HL-60 (cell line): ENCODE results near the gene NGFR.
A peak's percentile ranks its signal among the peaks of the same experiment; 100 is the strongest.

ENCODE experiments used
- DNase-seq, 2 experiments: peaks; one replicate each; pipeline ENCODE4 v3.0.0-alpha.2; 2010 to 2020; ENCODE audit warnings: low read depth in 1 of 2, low spot score in 1 of 2
- H3K27ac ChIP-seq: fragments of 250-450 bp; sonication (Bioruptor Pico); replicated peaks from 2 replicates; pipeline ENCODE4 v1.5.1; 2020; ENCODE audit warnings: mild to moderate bottlenecking, moderate library complexity
- H3K27me3 ChIP-seq: fragments of 250-450 bp; sonication (Bioruptor Pico); 2 replicates; pipeline ENCODE4 v1.5.1; 2021; ENCODE audit warnings: mild to moderate bottlenecking, moderate library complexity; ENCODE audit not compliant: insufficient read depth, poor library complexity, severe bottlenecking
- H3K4me3 ChIP-seq: replicated peaks from 2 replicates; pipeline ENCODE4 v1.5.1; 2011; ENCODE audit warnings: mild to moderate bottlenecking, control low read depth, low read length; ENCODE audit not compliant: insufficient read depth
- GABPA ChIP-seq: IDR thresholded peaks from 2 replicates; pipeline ENCODE4 v1.6.1; 2012; ENCODE audit warnings: low read depth
- POLR2AphosphoS5 ChIP-seq: IDR thresholded peaks from 2 replicates; pipeline ENCODE4 v1.6.1; 2012; ENCODE audit warnings: low read depth
- SPI1 ChIP-seq: IDR thresholded peaks from 2 replicates; pipeline ENCODE4 v1.6.1; 2012; ENCODE audit warnings: low read depth, mild to moderate bottlenecking, borderline replicate concordance
- TF ChIP-seq, protein P1 (sequence below): IDR thresholded peaks from one replicate; pipeline ENCODE4 v1.5.1; 2011; ENCODE audit warnings: low read length, control low read depth, inconsistent platforms; ENCODE audit not compliant: insufficient read depth
- TF ChIP-seq, protein P2 (sequence below): IDR thresholded peaks from 2 replicates; pipeline ENCODE4 v1.6.1; 2012; ENCODE audit warnings: low read depth; ENCODE audit not compliant: insufficient replicate concordance

The NGFR gene

GRCh38 chr17:49480836-49481615 lies 14.1 kb upstream of the NGFR start:
- TF ChIP-seq, protein P1, sequence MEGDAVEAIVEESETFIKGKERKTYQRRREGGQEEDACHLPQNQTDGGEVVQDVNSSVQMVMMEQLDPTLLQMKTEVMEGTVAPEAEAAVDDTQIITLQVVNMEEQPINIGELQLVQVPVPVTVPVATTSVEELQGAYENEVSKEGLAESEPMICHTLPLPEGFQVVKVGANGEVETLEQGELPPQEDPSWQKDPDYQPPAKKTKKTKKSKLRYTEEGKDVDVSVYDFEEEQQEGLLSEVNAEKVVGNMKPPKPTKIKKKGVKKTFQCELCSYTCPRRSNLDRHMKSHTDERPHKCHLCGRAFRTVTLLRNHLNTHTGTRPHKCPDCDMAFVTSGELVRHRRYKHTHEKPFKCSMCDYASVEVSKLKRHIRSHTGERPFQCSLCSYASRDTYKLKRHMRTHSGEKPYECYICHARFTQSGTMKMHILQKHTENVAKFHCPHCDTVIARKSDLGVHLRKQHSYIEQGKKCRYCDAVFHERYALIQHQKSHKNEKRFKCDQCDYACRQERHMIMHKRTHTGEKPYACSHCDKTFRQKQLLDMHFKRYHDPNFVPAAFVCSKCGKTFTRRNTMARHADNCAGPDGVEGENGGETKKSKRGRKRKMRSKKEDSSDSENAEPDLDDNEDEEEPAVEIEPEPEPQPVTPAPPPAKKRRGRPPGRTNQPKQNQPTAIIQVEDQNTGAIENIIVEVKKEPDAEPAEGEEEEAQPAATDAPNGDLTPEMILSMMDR = no peak
- Histone ChIP-seq H3K4me3 (no peak overlapping the region), H3K27ac (no peak overlapping the region), H3K27me3 (peaks cover 16% of the 10 kb centered on the region)
- DNase-seq = no peak

GRCh38 chr17:49482144-49482817 lies 12.8 kb upstream of the NGFR start:
- TF ChIP-seq POLR2AphosphoS5 = no peak
- TF ChIP-seq SPI1 = no peak
- no peak for TF ChIP-seq GABPA
- TF ChIP-seq, protein P2, sequence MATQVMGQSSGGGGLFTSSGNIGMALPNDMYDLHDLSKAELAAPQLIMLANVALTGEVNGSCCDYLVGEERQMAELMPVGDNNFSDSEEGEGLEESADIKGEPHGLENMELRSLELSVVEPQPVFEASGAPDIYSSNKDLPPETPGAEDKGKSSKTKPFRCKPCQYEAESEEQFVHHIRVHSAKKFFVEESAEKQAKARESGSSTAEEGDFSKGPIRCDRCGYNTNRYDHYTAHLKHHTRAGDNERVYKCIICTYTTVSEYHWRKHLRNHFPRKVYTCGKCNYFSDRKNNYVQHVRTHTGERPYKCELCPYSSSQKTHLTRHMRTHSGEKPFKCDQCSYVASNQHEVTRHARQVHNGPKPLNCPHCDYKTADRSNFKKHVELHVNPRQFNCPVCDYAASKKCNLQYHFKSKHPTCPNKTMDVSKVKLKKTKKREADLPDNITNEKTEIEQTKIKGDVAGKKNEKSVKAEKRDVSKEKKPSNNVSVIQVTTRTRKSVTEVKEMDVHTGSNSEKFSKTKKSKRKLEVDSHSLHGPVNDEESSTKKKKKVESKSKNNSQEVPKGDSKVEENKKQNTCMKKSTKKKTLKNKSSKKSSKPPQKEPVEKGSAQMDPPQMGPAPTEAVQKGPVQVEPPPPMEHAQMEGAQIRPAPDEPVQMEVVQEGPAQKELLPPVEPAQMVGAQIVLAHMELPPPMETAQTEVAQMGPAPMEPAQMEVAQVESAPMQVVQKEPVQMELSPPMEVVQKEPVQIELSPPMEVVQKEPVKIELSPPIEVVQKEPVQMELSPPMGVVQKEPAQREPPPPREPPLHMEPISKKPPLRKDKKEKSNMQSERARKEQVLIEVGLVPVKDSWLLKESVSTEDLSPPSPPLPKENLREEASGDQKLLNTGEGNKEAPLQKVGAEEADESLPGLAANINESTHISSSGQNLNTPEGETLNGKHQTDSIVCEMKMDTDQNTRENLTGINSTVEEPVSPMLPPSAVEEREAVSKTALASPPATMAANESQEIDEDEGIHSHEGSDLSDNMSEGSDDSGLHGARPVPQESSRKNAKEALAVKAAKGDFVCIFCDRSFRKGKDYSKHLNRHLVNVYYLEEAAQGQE = no peak
- TF ChIP-seq, protein P1 = no peak
- H3K27me3 ChIP-seq = peaks cover 14% of the 10 kb centered on the region
- no peak overlapping the region for H3K27ac ChIP-seq
- no peak overlapping the region for H3K4me3 ChIP-seq
- peak; percentile 7 to 28 for DNase-seq

DNA sequence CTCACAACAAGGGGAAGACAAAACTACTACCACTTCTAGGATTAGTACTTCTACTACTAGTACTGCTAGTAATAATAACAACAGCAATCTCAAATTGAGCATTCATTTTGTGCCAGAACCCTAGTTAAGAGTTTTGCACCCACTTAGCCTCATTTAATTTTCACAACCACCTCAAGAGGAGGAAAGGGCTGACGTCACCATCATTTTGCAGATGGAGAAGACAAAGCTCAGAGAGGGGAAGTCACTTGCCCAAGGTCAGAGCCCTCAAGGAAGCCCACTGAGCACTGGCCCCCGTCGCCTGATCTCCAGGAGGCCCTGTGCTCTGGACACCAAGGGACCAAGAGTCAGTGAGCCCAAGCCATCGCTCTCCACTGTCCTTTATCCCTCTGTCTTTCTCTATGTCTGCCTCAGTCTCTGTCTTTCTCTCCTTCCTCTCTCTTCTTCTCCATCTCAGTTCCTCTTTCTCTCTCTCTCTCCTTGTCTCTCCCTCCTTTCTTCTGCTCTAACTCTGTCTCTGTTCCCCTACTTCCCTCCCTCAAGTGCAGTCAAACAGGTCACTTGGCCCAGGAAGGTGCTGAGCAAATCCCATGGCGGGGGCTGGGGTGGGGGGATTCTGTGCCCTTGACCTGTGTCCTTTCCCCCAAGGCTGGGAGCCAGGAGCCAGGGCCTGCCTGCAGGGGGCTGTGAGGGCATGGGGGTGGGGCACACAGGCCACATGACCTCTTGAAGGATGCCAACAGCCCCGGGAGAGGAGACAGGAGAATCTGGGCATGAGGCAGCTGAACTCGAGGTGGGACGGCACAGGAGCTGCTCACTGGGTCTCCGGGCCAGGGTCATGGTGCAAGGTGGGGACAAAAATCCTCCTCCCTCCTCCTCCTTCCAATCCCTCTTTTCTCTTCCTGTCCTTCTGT lies 11.2 kb upstream of the NGFR start:
- H3K27me3 ChIP-seq = peaks cover 4% of the 10 kb centered on the region
- no peak overlapping the region for H3K27ac ChIP-seq
- peak in 1 of 2 experiments; percentile 15 for DNase-seq
- peak; percentile 61 for TF ChIP-seq SPI1
- TF ChIP-seq GABPA = no peak
- H3K4me3 ChIP-seq = no peak overlapping the region

- no peak for DNase-seq
- H3K4me3 ChIP-seq = no peak overlapping the region
- TF ChIP-seq POLR2AphosphoS5 = no peak
- TF ChIP-seq SPI1 = no peak
- TF ChIP-seq, protein P1 = no peak
- TF ChIP-seq GABPA = no peak
- H3K27ac ChIP-seq = no peak overlapping the region
- H3K27me3 ChIP-seq = peaks cover 4% of the 10 kb centered on the region
Observed at GRCh38 chr17:49484588-49484987, 10.5 kb upstream of the NGFR start.
